HEK293 (cell line): ENCODE measurements around the gene SEMA3F.

Experiments
- CTCF ChIA-PET: fragments of 350-600 bp; formaldehyde crosslinking; extraction: SDS; loops from one replicate; lab custom pipeline; 2021; ENCODE audit warnings: antibody characterized with exemption; lab: Yijun Ruan, JAX
- POLR2A ChIA-PET: fragments of 300-600 bp; formaldehyde crosslinking; extraction: SDS; loops from one replicate; lab custom pipeline; 2020; ENCODE audit warnings: antibody characterized with exemption, inconsistent platforms; lab: Yijun Ruan, JAX
- H3K27ac ChIP-seq: fragments of 200-500 bp; sonication (Bioruptor generic); 2 replicates; pipeline ENCODE4 v1.5.1; 2014; ENCODE audit warnings: low read depth, low read length, control low read depth, inconsistent platforms; ENCODE audit errors: extremely low read depth
- H3K36me3 ChIP-seq, 2 experiments: fragments of 200-500 bp in 1 of 2; sonication (Bioruptor generic) in 1 of 2; 1 replicate in 1 of 2; 2 replicates in 1 of 2; pipeline ENCODE4 v1.5.1; 2014 to 2017; ENCODE audit warnings: inconsistent platforms in 2 of 2, low read length in 2 of 2; ENCODE audit not compliant: control insufficient read depth in 2 of 2, insufficient read depth in 1 of 2
- H3K4me1 ChIP-seq: fragments of 200-500 bp; sonication (Bioruptor generic); 2 replicates; pipeline ENCODE4 v1.5.1; 2014; ENCODE audit warnings: mild to moderate bottlenecking, low read length, inconsistent platforms; ENCODE audit not compliant: control insufficient read depth, insufficient read depth
- H3K4me3 ChIP-seq: 2 replicates; pipeline ENCODE4 v1.5.1; 2011; ENCODE audit warnings: low read depth, mild to moderate bottlenecking, control low read depth, low read length, moderate library complexity
- H3K9me3 ChIP-seq: fragments of 200-500 bp; sonication (Bioruptor generic); 2 replicates; pipeline ENCODE4 v1.5.1; 2014; ENCODE audit warnings: low read depth, low read length, inconsistent platforms; ENCODE audit not compliant: control insufficient read depth, insufficient read depth
- EGR2 ChIP-seq: fragments of 450-650 bp; formaldehyde crosslinking; IDR thresholded peaks from 2 replicates; pipeline ENCODE4 v1.5.1; 2016; ENCODE audit warnings: low read depth, missing biosample characterization, missing genetic modification characterization
- MYNN ChIP-seq: fragments of 450-650 bp; formaldehyde crosslinking; IDR thresholded peaks from 2 replicates; pipeline ENCODE4 v1.5.1; 2016; ENCODE audit warnings: missing biosample characterization, missing genetic modification characterization, borderline replicate concordance
- ZFHX2 ChIP-seq: fragments of 450-650 bp; formaldehyde crosslinking; conservative IDR thresholded peaks from 2 replicates; pipeline ENCODE4 v1.5.1; 2016; ENCODE audit warnings: missing biosample characterization, missing genetic modification characterization
- ZIC2 ChIP-seq: fragments of 450-650 bp; formaldehyde crosslinking; IDR thresholded peaks from 2 replicates; pipeline ENCODE4 v1.5.1; 2016; ENCODE audit warnings: missing biosample characterization, missing genetic modification characterization
- ZNF114 ChIP-seq: fragments of 450-650 bp; formaldehyde crosslinking; IDR thresholded peaks from 2 replicates; pipeline ENCODE4 v1.5.0; 2017; ENCODE audit warnings: missing biosample characterization, missing genetic modification characterization
- ZNF560 ChIP-seq: fragments of 450-650 bp; formaldehyde crosslinking; IDR thresholded peaks from 2 replicates; pipeline ENCODE4 v1.5.1; 2017; ENCODE audit warnings: missing biosample characterization, missing genetic modification characterization, borderline replicate concordance
- ZNF561 ChIP-seq: fragments of 450-650 bp; IDR thresholded peaks from 2 replicates; pipeline ENCODE4 v1.5.1; 2018; ENCODE audit warnings: missing biosample characterization, missing genetic modification characterization, borderline replicate concordance
- TF ChIP-seq, protein P1 (sequence below): fragments of 450-650 bp; formaldehyde crosslinking; IDR thresholded peaks from 2 replicates; pipeline ENCODE4 v1.5.1; 2016; ENCODE audit warnings: missing biosample characterization, missing genetic modification characterization
- TF ChIP-seq, protein P2 (sequence below): fragments of 450-650 bp; formaldehyde crosslinking; IDR thresholded peaks from 2 replicates; pipeline ENCODE4 v1.5.1; 2016; ENCODE audit warnings: missing biosample characterization, missing genetic modification characterization
- TF ChIP-seq, protein P3 (sequence below): sonication (generic); formaldehyde crosslinking; IDR thresholded peaks from 2 replicates; pipeline ENCODE4 v1.8.1; 2022; ENCODE audit warnings: mild to moderate bottlenecking, moderate library complexity, missing genetic modification reagents

The SEMA3F gene

GRCh38 chr3:50130436-50130835 is 24.7 kb upstream of the SEMA3F start:
- Histone ChIP-seq H3K9me3 (no peaks in the 10 kb centered on the region), H3K4me1 (peaks cover 7% of the 10 kb centered on the region), H3K4me3 (no peak overlapping the region), H3K27ac (no peak overlapping the region), H3K36me3 (no peaks in the 10 kb centered on the region)
- POLR2A ChIA-PET = no interaction called here
- CTCF ChIA-PET = interaction anchor here (0.6 kb wide), 1 partner anchor 41 kb away, joined by 5 read pairs; no protein-coding TSS in a partner anchor
- no peak for TF ChIP-seq ZNF561 (tag by site-specific recombination)
- TF ChIP-seq, protein P1, sequence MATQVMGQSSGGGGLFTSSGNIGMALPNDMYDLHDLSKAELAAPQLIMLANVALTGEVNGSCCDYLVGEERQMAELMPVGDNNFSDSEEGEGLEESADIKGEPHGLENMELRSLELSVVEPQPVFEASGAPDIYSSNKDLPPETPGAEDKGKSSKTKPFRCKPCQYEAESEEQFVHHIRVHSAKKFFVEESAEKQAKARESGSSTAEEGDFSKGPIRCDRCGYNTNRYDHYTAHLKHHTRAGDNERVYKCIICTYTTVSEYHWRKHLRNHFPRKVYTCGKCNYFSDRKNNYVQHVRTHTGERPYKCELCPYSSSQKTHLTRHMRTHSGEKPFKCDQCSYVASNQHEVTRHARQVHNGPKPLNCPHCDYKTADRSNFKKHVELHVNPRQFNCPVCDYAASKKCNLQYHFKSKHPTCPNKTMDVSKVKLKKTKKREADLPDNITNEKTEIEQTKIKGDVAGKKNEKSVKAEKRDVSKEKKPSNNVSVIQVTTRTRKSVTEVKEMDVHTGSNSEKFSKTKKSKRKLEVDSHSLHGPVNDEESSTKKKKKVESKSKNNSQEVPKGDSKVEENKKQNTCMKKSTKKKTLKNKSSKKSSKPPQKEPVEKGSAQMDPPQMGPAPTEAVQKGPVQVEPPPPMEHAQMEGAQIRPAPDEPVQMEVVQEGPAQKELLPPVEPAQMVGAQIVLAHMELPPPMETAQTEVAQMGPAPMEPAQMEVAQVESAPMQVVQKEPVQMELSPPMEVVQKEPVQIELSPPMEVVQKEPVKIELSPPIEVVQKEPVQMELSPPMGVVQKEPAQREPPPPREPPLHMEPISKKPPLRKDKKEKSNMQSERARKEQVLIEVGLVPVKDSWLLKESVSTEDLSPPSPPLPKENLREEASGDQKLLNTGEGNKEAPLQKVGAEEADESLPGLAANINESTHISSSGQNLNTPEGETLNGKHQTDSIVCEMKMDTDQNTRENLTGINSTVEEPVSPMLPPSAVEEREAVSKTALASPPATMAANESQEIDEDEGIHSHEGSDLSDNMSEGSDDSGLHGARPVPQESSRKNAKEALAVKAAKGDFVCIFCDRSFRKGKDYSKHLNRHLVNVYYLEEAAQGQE (tag by site-specific recombination) = peak; percentile 94

DNA sequence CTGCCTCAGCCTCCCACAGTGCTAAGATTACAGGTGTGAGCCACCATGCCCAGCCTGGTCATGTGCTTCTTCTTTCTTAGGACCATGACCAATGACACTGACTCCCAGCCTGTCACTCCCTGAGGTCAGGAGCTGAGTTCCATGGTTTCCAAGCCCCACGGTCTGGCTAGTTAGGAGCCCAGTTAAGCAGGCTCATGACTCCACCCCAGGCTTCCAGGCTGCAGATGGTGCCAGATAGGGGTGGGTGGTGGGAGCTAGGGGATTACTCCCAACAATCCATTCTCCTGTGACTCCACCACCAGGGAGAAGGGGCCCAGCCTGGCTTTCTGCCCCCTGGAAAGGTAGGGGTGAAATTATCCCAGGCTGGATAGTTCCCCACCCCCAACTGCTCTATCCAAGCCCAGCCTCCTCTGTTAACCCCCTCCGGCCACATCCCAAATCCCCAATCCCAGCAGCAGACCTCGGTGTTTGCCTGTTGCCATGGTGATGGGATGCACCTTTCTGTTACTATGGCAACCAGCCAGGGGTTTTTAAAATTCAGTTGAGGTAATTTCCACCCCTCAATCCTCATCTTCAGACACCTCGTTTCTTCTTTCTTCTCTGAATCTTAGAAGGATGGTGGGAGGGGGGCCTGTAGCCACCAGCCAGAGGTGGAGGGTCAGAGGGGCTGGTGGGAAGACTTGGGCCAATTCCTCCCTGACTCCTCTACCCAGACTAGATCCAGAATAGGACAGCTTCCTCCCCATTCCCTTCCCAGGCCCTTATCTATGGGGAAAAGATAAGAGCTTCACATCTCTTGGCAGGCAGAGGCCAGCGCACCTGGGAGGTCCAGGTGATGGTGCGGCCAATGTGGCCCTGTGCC is 22.5 kb upstream of the SEMA3F start:
- no peak overlapping the region for H3K4me3 ChIP-seq
- H3K4me1 ChIP-seq = no peaks in the 10 kb centered on the region
- POLR2A ChIA-PET = no interaction called here
- TF ChIP-seq MYNN (tag by site-specific recombination) = peak; percentile 46; the same call in 1 of the 2 replicates
- TF ChIP-seq, protein P2, sequence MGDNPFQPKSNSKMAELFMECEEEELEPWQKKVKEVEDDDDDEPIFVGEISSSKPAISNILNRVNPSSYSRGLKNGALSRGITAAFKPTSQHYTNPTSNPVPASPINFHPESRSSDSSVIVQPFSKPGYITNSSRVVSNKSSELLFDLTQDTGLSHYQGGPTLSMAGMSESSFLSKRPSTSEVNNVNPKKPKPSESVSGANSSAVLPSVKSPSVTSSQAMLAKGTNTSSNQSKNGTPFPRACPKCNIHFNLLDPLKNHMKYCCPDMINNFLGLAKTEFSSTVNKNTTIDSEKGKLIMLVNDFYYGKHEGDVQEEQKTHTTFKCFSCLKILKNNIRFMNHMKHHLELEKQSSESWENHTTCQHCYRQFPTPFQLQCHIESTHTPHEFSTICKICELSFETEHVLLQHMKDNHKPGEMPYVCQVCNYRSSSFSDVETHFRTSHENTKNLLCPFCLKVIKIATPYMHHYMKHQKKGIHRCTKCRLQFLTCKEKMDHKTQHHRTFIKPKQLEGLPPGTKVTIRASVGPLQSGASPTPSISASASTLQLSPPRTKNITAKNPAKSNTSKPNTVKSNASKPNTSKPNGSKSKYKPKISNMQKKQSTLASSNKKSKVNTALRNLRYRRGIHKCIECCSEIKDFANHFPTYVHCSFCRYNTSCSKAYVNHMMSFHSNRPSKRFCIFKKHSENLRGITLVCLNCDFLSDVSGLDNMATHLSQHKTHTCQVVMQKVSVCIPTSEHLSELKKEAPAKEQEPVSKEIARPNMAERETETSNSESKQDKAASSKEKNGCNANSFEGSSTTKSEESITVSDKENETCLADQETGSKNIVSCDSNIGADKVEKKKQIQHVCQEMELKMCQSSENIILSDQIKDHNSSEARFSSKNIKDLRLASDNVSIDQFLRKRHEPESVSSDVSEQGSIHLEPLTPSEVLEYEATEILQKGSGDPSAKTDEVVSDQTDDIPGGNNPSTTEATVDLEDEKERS (tag by site-specific recombination) = no peak
- TF ChIP-seq, all 188 proteins: peak for 1
- CTCF ChIA-PET = interaction anchor here (0.6 to 2.1 kb wide), 5 partner anchors 9 to 418 kb away, joined by 3 to 7 read pairs (median 3); no protein-coding TSS in a partner anchor
- H3K27ac ChIP-seq = no peak overlapping the region
- H3K9me3 ChIP-seq = no peaks in the 10 kb centered on the region
- H3K36me3 ChIP-seq = no peaks in the 10 kb centered on the region

DNA sequence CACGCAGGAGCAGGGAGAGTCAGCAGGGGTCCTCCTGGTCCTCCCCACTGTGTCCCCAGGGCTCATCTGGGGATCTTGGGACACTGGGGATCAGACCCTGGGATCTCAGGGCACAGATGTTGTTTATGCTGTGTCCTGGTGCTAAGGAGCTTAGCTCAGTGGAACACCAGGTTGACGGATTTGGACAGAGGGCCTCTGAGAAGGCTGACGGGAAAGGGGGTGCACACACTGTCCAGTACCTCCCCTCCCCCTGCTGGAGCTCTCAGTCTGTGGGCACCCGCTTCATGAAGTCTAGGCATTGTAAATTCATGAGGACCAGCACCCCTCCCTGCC is 21.9 kb upstream of the SEMA3F start:
- no peaks in the 10 kb centered on the region for H3K4me1 ChIP-seq
- CTCF ChIA-PET = interaction anchor here (0.9 to 2.1 kb wide), 2 partner anchors 13 to 417 kb away, joined by 3 to 7 read pairs; no protein-coding TSS in a partner anchor
- no peaks in the 10 kb centered on the region for H3K36me3 ChIP-seq
- no peak overlapping the region for H3K4me3 ChIP-seq
- H3K9me3 ChIP-seq = no peaks in the 10 kb centered on the region
- TF ChIP-seq, protein P3, sequence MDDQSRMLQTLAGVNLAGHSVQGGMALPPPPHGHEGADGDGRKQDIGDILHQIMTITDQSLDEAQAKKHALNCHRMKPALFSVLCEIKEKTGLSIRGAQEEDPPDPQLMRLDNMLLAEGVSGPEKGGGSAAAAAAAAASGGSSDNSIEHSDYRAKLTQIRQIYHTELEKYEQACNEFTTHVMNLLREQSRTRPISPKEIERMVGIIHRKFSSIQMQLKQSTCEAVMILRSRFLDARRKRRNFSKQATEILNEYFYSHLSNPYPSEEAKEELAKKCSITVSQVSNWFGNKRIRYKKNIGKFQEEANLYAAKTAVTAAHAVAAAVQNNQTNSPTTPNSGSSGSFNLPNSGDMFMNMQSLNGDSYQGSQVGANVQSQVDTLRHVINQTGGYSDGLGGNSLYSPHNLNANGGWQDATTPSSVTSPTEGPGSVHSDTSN (CRISPR knock-in tag) = no peak
- POLR2A ChIA-PET = interaction anchor here (1.2 kb wide), 1 partner anchor 10 kb away, joined by 4 read pairs; no protein-coding TSS in a partner anchor
- H3K27ac ChIP-seq = no peak overlapping the region

GRCh38 chr3:50134367-50134766 is 20.8 kb upstream of the SEMA3F start:
- Histone ChIP-seq H3K9me3 (no peaks in the 10 kb centered on the region), H3K36me3 (no peaks in the 10 kb centered on the region), H3K4me3 (no peak overlapping the region), H3K27ac (no peak overlapping the region), H3K4me1 (peaks cover under 1% of the 10 kb centered on the region; the same call in 1 of the 2 replicates)
- ChIA-PET CTCF (interaction anchor here (2.1 kb wide), 1 partner anchor 14 kb away, joined by 7 read pairs; no protein-coding TSS in a partner anchor), POLR2A (interaction anchor here (1.2 kb wide), 1 partner anchor 11 kb away, joined by 4 read pairs; no protein-coding TSS in a partner anchor)
- TF ChIP-seq ZIC2 (tag by site-specific recombination) (peak; percentile 58), EGR2 (tag by site-specific recombination) (peak; percentile 52; the same call in 1 of the 2 replicates), ZNF560 (tag by site-specific recombination) (no peak), ZFHX2 (tag by site-specific recombination) (peak; percentile 61), ZNF114 (tag by site-specific recombination) (no peak)
